GM18505 (cell line): Measurements from ENCODE around the gene ZMYM1.
A peak's percentile ranks its signal among the peaks of the same experiment; 100 is the strongest.
"Not testable (repeated sequence)": the region's sequence is repeated elsewhere in the genome, so short reads cannot be mapped to it uniquely, and the experiment has no call there.

Source experiments
- ATAC-seq: cut with Tn5 transposase; IDR thresholded peaks from one replicate; pipeline ENCODE4 v1.9.1; 2021; ENCODE audit not compliant: unreplicated experiment
- POLR2A ChIP-seq: IDR thresholded peaks from 4 replicates; pipeline ENCODE4 v1.6.1; 2011; ENCODE audit warnings: borderline replicate concordance; ENCODE audit not compliant: insufficient read depth, insufficient read length; ENCODE audit errors: extremely low read depth

Gene ZMYM1

GRCh38 chr1:35115459-35116383 is 36.5 kb downstream of the ZMYM1 start:
- no peak for TF ChIP-seq POLR2A
- no peak for ATAC-seq

GRCh38 chr1:35120458-35121133 is 41.4 kb downstream of the ZMYM1 start:
- peak; percentile 28 for TF ChIP-seq POLR2A
- ATAC-seq: no peak

- no peak for ATAC-seq
- no peak for TF ChIP-seq POLR2A
Measured at GRCh38 chr1:35122311-35122710, 43.1 kb downstream of the ZMYM1 start.

GRCh38 chr1:35126546-35126945 is 47.4 kb downstream of the ZMYM1 start:
- ATAC-seq: no peak
- no peak for TF ChIP-seq POLR2A

- no peak for TF ChIP-seq POLR2A
Measured at GRCh38 chr1:35129080-35129479, 49.9 kb downstream of the ZMYM1 start.

GRCh38 chr1:35136780-35137179 is 57.6 kb downstream of the ZMYM1 start:
- ATAC-seq: no peak
- no peak for TF ChIP-seq POLR2A

More at GRCh38 chr1:35129080-35129479, 49.9 kb downstream of the ZMYM1 start:
- no peak for ATAC-seq

- not testable (repeated sequence) for ATAC-seq
Measured at GRCh38 chr1:35137590-35137989, 58.4 kb downstream of the ZMYM1 start.

- ATAC-seq: not testable (repeated sequence)
Measured at GRCh38 chr1:35142294-35142693, 63.1 kb downstream of the ZMYM1 start.

GRCh38 chr1:35142728-35143127 is 63.5 kb downstream of the ZMYM1 start:
- not testable (repeated sequence) for ATAC-seq

GRCh38 chr1:35143737-35144508 is 64.7 kb downstream of the ZMYM1 start:
- ATAC-seq: no peak
- TF ChIP-seq POLR2A: no peak

GRCh38 chr1:35145892-35146549 is 66.8 kb downstream of the ZMYM1 start:
- not testable (repeated sequence) for ATAC-seq

GRCh38 chr1:35151220-35151619 is 72.0 kb downstream of the ZMYM1 start:
- TF ChIP-seq POLR2A: no peak
- no peak for ATAC-seq

GRCh38 chr1:35164893-35165292 is 85.7 kb downstream of the ZMYM1 start:
- ATAC-seq: no peak

More at GRCh38 chr1:35164893-35165292, 85.7 kb downstream of the ZMYM1 start:
- TF ChIP-seq POLR2A: no peak
